Measurements from ENCODE around the gene TBC1D19.

The TBC1D19 gene

GRCh38 chr4:26793735-26794134 is 209.9 kb downstream of the TBC1D19 start:
- no peak for DNase-seq (ENCODE audit: low read depth)
- no peak overlapping the region for H3K4me3 ChIP-seq (ENCODE audit: low read depth, low read length)

GRCh38 chr4:26796081-26796480 is 212.2 kb downstream of the TBC1D19 start:
- DNase-seq (ENCODE audit: low read depth), result no peak
- H3K4me3 ChIP-seq (ENCODE audit: low read depth, low read length), result no peak overlapping the region

- H3K4me3 ChIP-seq (ENCODE audit: low read depth, low read length), result no peak overlapping the region
These were observed 218.9 kb downstream of the TBC1D19 start for GRCh38 chr4:26802790-26803189.

DNA sequence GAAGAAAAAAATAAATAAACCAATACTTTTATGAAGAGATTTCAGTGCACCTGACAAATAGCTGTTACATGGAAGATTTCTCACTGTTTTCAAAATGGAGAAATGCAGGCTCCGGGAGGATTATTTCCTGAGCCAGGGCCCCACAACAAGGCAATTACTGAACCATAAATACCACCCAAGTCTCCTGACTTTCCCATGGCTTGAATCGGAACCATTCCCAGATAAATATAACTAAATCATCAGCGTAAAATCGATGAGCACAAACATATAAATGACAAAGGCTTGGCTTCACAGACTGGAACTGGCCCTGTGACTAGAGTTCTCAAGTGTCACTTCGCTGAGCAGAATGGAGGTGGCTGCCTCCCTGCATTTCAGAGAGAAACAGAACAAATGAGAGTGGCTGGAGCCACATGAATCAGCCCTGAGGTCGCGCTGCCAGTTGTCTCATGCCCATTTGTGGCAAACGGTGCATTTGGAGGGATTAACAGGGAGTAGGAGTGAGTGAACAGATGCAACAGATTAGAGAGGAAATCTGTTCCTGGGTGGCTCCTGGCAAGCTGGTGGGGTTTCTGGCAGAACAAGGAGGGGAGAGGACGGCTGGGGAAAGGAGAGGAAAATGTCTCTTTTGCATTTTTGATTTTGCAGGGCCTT is 219.5 kb downstream of the TBC1D19 start:
- no peak for DNase-seq (ENCODE audit: low read depth)
- H3K4me3 ChIP-seq (ENCODE audit: low read depth, low read length), result no peak overlapping the region

More at GRCh38 chr4:26802790-26803189, 218.9 kb downstream of the TBC1D19 start:
- no peak for DNase-seq (ENCODE audit: low read depth)

GRCh38 chr4:26804451-26804850 is 220.6 kb downstream of the TBC1D19 start:
- H3K4me3 ChIP-seq (ENCODE audit: low read depth, low read length), result no peak overlapping the region
- no peak for DNase-seq (ENCODE audit: low read depth)

DNA sequence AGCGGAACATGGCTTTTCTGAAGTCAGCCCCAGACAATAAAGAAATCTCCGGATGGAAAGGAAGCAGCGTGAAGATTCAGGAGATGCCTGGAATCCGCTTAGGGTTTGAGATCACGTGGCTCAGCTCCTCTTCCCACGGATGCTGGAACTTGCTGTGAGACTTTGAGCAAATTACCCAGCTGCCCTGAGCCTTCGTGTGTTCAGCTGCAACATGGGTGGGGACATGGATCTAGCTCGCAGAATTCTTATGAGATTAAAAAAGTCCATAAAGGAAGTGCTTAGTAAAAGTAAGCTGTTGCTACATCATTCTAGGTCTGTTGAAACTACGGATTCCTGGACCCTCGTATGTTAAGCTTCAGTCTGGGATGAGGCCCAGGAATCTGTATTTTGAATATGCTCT is 221.0 kb downstream of the TBC1D19 start:
- H3K4me3 ChIP-seq (ENCODE audit: low read depth, low read length), result no peak overlapping the region
- no peak for DNase-seq (ENCODE audit: low read depth)
